Lower lobe of right lung (tissue), 2 donors: ENCODE data around the gene GTPBP1. TPM values are rescaled to one million over a fixed set of nuclear protein-coding genes. Genes with fewer than 3 reads are reported as not detected.
A peak's percentile ranks its signal among the peaks of the same experiment; 100 is the strongest.

Experiments used
- ATAC-seq, 2 donors: fragments of 200-7000 bp; cut with Tn5 transposase; one replicate each; pipeline ENCODE4 v1.9.1; 2020 to 2022; ENCODE audit warnings: mild to moderate bottlenecking in 2 of 2, moderate library complexity in 2 of 2
- DNase-seq: peaks from one replicate; pipeline ENCODE4 v3.0.0-alpha.2; 2020
- H3K27ac ChIP-seq: fragments of 200-600 bp; one replicate; pipeline ENCODE4 v1.8.0; 2022
- H3K27me3 ChIP-seq: fragments of 200-600 bp; one replicate; pipeline ENCODE4 v1.8.0; 2022; ENCODE audit warnings: low read depth
- H3K36me3 ChIP-seq: fragments of 200-600 bp; one replicate; pipeline ENCODE4 v1.8.0; 2022; ENCODE audit warnings: mild to moderate bottlenecking
- H3K4me1 ChIP-seq: fragments of 200-600 bp; one replicate; pipeline ENCODE4 v1.8.0; 2022
- H3K4me3 ChIP-seq: fragments of 200-600 bp; one replicate; pipeline ENCODE4 v1.8.0; 2022; ENCODE audit warnings: mild to moderate bottlenecking
- H3K9me3 ChIP-seq: fragments of 200-600 bp; one replicate; pipeline ENCODE4 v1.8.0; 2022
- CTCF ChIP-seq: fragments of 200-600 bp; IDR thresholded peaks from one replicate; pipeline ENCODE4 v1.8.0; 2022; ENCODE audit warnings: antibody characterized with exemption, mild to moderate bottlenecking
- intact Hi-C: fragments of 100-400 bp; cut with DNase I; formaldehyde crosslinking; loops from one replicate; pipeline ENCODE4 v1.11.0; 2022
- total RNA-seq: library from RNA; stranded (reverse); fragmentation: NEBNext Ultra II Directional; extraction: Animal tissue kit (Norgen Biotek cat#: 25700); gene quantifications from one replicate; pipeline ENCODE4 v1.2.1, GENCODE V29; 2021
- donor health status: DM: no; HTN: yes; CAD: no; lungs with severe emphysema.

Gene GTPBP1
- total RNA-seq, 1 donor from 2014 or later = 66.7 TPM

GRCh38 chr22:38750638-38751037, 44.9 kb downstream of the GTPBP1 start:
- Histone ChIP-seq H3K36me3 (peaks cover 82% of the 10 kb centered on the region), H3K4me1 (peaks cover 46% of the 10 kb centered on the region), H3K4me3 (no peak overlapping the region), H3K27me3 (no peaks in the 10 kb centered on the region), H3K9me3 (no peaks in the 10 kb centered on the region), H3K27ac (peak overlapping the region; percentile 62)
- ATAC-seq (no peak), DNase-seq (no peak)
- intact Hi-C loops = no loop called here
- no peak for TF ChIP-seq CTCF

- Histone ChIP-seq H3K9me3 (no peaks in the 10 kb centered on the region), H3K36me3 (peaks cover 78% of the 10 kb centered on the region), H3K4me1 (peaks cover 46% of the 10 kb centered on the region), H3K27me3 (no peaks in the 10 kb centered on the region), H3K4me3 (no peak overlapping the region), H3K27ac (peak overlapping the region; percentile 62)
- ATAC-seq (no peak), DNase-seq (no peak)
- no peak for TF ChIP-seq CTCF
- intact Hi-C loops = no loop called here
These were observed 45.3 kb downstream of the GTPBP1 start for GRCh38 chr22:38751066-38751421.

GRCh38 chr22:38751422-38752346, 45.9 kb downstream of the GTPBP1 start:
- H3K27ac ChIP-seq = peak overlapping the region; percentile 62
- peaks cover 71% of the 10 kb centered on the region for H3K36me3 ChIP-seq
- intact Hi-C loops = no loop called here
- ATAC-seq (no peak), DNase-seq (peak; percentile 90)
- H3K4me1 ChIP-seq = peaks cover 52% of the 10 kb centered on the region
- TF ChIP-seq CTCF = no peak
- peak overlapping the region; percentile 24 for H3K4me3 ChIP-seq
- H3K27me3 ChIP-seq = no peaks in the 10 kb centered on the region
- H3K9me3 ChIP-seq = no peaks in the 10 kb centered on the region

GRCh38 chr22:38753948-38754750, 48.4 kb downstream of the GTPBP1 start:
- Histone ChIP-seq H3K4me1 (peaks cover 56% of the 10 kb centered on the region), H3K27me3 (no peaks in the 10 kb centered on the region), H3K36me3 (peaks cover 47% of the 10 kb centered on the region), H3K27ac (peak overlapping the region; percentile 94), H3K9me3 (no peaks in the 10 kb centered on the region), H3K4me3 (peak overlapping the region; percentile 72)
- peak; percentile 9 to 36 for ATAC-seq
- TF ChIP-seq CTCF = no peak
- intact Hi-C loops = no loop called here
- peak; percentile 70 for DNase-seq

GRCh38 chr22:38754751-38755154, 49.0 kb downstream of the GTPBP1 start:
- Histone ChIP-seq H3K27ac (peak overlapping the region; percentile 94), H3K4me3 (peak overlapping the region; percentile 72), H3K27me3 (no peaks in the 10 kb centered on the region), H3K36me3 (peaks cover 41% of the 10 kb centered on the region), H3K9me3 (no peaks in the 10 kb centered on the region), H3K4me1 (peaks cover 56% of the 10 kb centered on the region)
- DNase-seq (peak; percentile 72), ATAC-seq (peak; percentile 15 to 16)
- no peak for TF ChIP-seq CTCF
- intact Hi-C loops = no loop called here
